ENCODE results near the gene DNAJC13.
"Not testable (repeated sequence)": the region's sequence is repeated elsewhere in the genome, so short reads cannot be mapped to it uniquely, and the experiment has no call there.

Gene DNAJC13

GRCh38 chr3:132416807-132417694 lies at the start of gene DNAJC13:
Gene DNAJC13, plus strand, starts transcription at chr3:132417502. Its CDS starts 17,049 bp downstream, at chr3:132434551.
- Mint-ChIP-seq H3K36me3 (peaks cover 14% of the 10 kb centered on the region), H3K9me3 (no peaks in the 10 kb centered on the region), H3K27ac (peak within 1 kb of the TSS; percentile 93), H3K4me3 (peak within 1 kb of the TSS; percentile 94), H3K4me1 (peaks cover 25% of the 10 kb centered on the region)
- DNase-seq (ENCODE audit: low spot score in 2 of 2) (peak; percentile 80 to 97), ATAC-seq (peak; percentile 96)

GRCh38 chr3:132368515-132368914 lies 48.8 kb upstream of the DNAJC13 start:
- no peaks in the 10 kb centered on the region for H3K36me3 Mint-ChIP-seq
- ATAC-seq (peak; percentile 49), DNase-seq (ENCODE audit: low spot score in 2 of 2) (no peak)
- H3K27ac Mint-ChIP-seq, result no peak overlapping the region
- H3K4me3 Mint-ChIP-seq, result no peak overlapping the region
- no peaks in the 10 kb centered on the region for H3K9me3 Mint-ChIP-seq
- no peaks in the 10 kb centered on the region for H3K4me1 Mint-ChIP-seq

- peak; percentile 79 for ATAC-seq
These were observed 48.3 kb upstream of the DNAJC13 start for GRCh38 chr3:132368962-132369361.

GRCh38 chr3:132376945-132377354 lies 40.4 kb upstream of the DNAJC13 start:
- not testable (repeated sequence) for H3K27ac Mint-ChIP-seq; H3K9me3 Mint-ChIP-seq; DNase-seq (ENCODE audit: low spot score in 2 of 2); ATAC-seq; H3K36me3 Mint-ChIP-seq; H3K4me1 Mint-ChIP-seq
- peak overlapping the region; percentile 17 for H3K4me3 Mint-ChIP-seq

More at GRCh38 chr3:132368962-132369361, 48.3 kb upstream of the DNAJC13 start:
- no peaks in the 10 kb centered on the region for H3K4me1 Mint-ChIP-seq
- no peaks in the 10 kb centered on the region for H3K9me3 Mint-ChIP-seq
- no peak overlapping the region for H3K4me3 Mint-ChIP-seq
- H3K27ac Mint-ChIP-seq, result no peak overlapping the region
- no peaks in the 10 kb centered on the region for H3K36me3 Mint-ChIP-seq
- DNase-seq (ENCODE audit: low spot score in 2 of 2), result no peak

DNA sequence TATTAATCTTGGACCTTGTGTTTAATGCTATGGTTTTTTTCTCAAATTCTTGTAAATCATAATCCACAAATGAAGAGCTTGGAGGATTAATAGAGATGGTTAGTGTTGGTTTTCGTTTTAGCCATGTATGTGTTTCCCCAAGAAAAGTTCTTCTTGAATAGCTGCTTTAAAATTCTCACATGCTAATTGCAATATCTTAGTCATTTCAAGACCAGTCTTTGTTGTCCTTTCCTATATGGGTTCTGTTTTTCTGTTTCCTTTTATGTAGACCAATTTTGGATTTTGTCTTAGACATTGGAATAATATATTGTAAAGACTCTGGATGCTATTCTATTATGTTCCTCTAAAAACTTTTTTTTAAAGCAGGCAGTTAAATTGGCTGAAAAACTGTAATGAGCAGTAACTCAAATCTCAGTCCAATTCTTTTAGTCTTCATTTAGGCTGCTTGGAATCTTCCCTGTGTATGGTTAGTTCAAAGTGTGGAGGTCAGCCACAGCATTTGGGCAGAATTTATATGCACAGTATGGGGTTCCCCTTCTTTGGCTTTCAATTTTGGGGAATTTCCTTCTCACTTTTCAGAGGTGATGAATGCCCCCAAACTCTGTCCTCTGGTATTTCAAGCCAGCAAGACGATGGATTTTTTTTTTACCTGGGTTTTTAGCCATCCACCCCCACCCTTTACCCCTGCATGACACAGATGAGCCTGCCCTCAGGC lies 39.1 kb upstream of the DNAJC13 start:
- Mint-ChIP-seq H3K9me3 (no peaks in the 10 kb centered on the region), H3K27ac (no peak overlapping the region), H3K36me3 (no peaks in the 10 kb centered on the region), H3K4me3 (no peak overlapping the region), H3K4me1 (no peaks in the 10 kb centered on the region)
- ATAC-seq (no peak), DNase-seq (ENCODE audit: low spot score in 2 of 2) (no peak)

- DNase-seq (ENCODE audit: low spot score in 2 of 2) (no peak), ATAC-seq (no peak)
- Mint-ChIP-seq H3K36me3 (no peaks in the 10 kb centered on the region), H3K9me3 (no peaks in the 10 kb centered on the region), H3K4me1 (no peaks in the 10 kb centered on the region), H3K4me3 (no peak overlapping the region), H3K27ac (no peak overlapping the region)
These were observed 38.5 kb upstream of the DNAJC13 start for GRCh38 chr3:132378846-132379245.

DNA sequence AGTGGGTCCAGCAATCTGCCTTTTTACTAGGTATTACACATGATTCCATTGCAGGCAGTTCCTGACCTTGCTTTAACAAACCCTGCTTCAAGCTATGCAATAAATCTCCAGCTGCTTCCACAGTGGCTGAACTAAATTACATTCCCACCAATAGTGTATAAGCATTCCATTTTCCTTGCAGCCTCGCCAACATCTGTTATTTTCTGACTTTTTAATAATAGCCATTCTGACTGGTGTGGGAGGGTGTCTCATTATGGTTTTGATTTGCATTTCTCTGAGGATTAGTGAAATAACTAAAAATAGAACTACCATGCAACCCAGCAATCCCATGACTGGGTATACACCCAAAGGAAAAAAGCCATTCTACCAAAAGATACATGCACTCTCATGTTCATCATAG lies 36.4 kb upstream of the DNAJC13 start:
- H3K4me3 Mint-ChIP-seq, result no peak overlapping the region
- DNase-seq (ENCODE audit: low spot score in 2 of 2) (no peak), ATAC-seq (no peak)
- no peaks in the 10 kb centered on the region for H3K36me3 Mint-ChIP-seq
- H3K27ac Mint-ChIP-seq, result no peak overlapping the region
- H3K4me1 Mint-ChIP-seq, result no peaks in the 10 kb centered on the region
- H3K9me3 Mint-ChIP-seq, result no peaks in the 10 kb centered on the region

- Mint-ChIP-seq H3K4me3 (no peak overlapping the region), H3K4me1 (no peaks in the 10 kb centered on the region), H3K27ac (no peak overlapping the region), H3K9me3 (no peaks in the 10 kb centered on the region), H3K36me3 (no peaks in the 10 kb centered on the region)
- no peak for DNase-seq (ENCODE audit: low spot score in 2 of 2)
- ATAC-seq, result no peak
These were observed 35.9 kb upstream of the DNAJC13 start for GRCh38 chr3:132381348-132381944.

DNA sequence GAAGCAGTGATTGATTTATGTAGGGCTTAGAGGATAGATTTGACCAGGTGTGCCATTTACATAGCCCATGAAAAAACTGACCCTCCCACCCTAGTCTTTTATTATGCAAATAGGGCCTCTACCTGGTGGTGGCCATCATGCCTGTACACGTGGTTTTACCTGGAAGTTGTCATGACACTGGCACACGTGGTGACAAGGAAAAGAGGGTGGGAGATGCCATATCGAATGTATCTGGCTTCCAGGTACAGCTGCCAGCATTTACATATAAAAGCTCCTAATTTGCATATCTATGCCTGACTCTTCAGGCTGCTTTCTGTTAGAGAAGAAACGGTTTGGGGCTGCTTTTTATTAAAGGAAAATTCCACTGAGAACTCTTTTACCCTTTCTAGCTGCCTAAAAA lies 35.0 kb upstream of the DNAJC13 start:
- ATAC-seq (no peak), DNase-seq (ENCODE audit: low spot score in 2 of 2) (no peak)
- Mint-ChIP-seq H3K36me3 (no peaks in the 10 kb centered on the region), H3K9me3 (no peaks in the 10 kb centered on the region), H3K27ac (no peak overlapping the region), H3K4me3 (no peak overlapping the region), H3K4me1 (no peaks in the 10 kb centered on the region)

- Mint-ChIP-seq H3K4me3 (no peak overlapping the region), H3K9me3 (no peaks in the 10 kb centered on the region), H3K36me3 (no peaks in the 10 kb centered on the region), H3K4me1 (no peaks in the 10 kb centered on the region), H3K27ac (no peak overlapping the region)
- ATAC-seq, result no peak
- no peak for DNase-seq (ENCODE audit: low spot score in 2 of 2)
These were observed 34.6 kb upstream of the DNAJC13 start for GRCh38 chr3:132382688-132383194.

DNA sequence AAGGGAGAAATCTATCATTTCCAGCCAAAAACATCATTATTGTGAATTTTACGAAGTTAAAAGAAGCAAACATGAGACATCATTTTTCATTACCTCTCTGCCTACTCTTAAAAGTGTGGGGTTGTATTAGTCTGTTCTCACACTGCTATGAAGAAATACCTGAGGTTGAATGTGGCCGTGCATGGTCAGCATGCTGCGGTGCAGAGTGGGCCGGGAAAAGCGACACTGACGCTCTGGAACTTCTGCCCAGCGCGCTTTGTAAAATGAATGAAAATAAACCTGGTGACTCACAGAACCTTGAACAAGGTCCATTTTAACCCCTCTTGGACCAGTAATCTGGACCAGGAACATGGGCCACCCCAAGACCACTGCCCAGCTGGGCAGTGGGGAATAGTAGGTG lies 31.0 kb upstream of the DNAJC13 start:
- no peaks in the 10 kb centered on the region for H3K36me3 Mint-ChIP-seq
- H3K4me1 Mint-ChIP-seq, result no peaks in the 10 kb centered on the region
- no peak overlapping the region for H3K27ac Mint-ChIP-seq
- H3K9me3 Mint-ChIP-seq, result no peaks in the 10 kb centered on the region
- no peak overlapping the region for H3K4me3 Mint-ChIP-seq
- DNase-seq (ENCODE audit: low spot score in 2 of 2) (no peak), ATAC-seq (no peak)

GRCh38 chr3:132392675-132393074 lies 24.6 kb upstream of the DNAJC13 start:
- H3K4me1 Mint-ChIP-seq; H3K27ac Mint-ChIP-seq; DNase-seq (ENCODE audit: low spot score in 2 of 2); H3K4me3 Mint-ChIP-seq; H3K36me3 Mint-ChIP-seq; H3K9me3 Mint-ChIP-seq: not testable (repeated sequence)
- ATAC-seq, result peak; percentile 66

DNA sequence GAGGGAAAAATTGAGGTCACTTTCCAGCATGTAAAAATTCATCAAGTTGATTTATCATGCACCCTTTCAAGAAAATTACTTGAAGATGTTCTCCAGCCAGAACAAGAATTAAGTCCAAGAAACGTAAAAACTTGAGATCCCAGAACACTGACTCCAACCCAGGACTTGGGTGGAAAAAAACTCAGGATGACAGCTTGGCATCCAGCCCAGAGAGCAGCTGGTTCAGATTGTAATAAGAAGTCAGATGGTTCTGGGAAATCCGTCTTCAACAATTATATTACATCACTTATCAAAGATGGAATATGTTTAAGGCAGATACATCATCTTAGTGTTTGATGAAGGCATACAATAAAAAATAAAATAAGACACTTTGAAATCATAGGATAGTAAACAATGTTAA lies 23.0 kb upstream of the DNAJC13 start:
- no peaks in the 10 kb centered on the region for H3K9me3 Mint-ChIP-seq
- no peaks in the 10 kb centered on the region for H3K36me3 Mint-ChIP-seq
- H3K27ac Mint-ChIP-seq, result no peak overlapping the region
- H3K4me3 Mint-ChIP-seq, result no peak overlapping the region
- ATAC-seq (no peak), DNase-seq (ENCODE audit: low spot score in 2 of 2) (no peak)
- H3K4me1 Mint-ChIP-seq, result no peaks in the 10 kb centered on the region

GRCh38 chr3:132395126-132395525 lies 22.2 kb upstream of the DNAJC13 start:
- DNase-seq (ENCODE audit: low spot score in 2 of 2) (no peak), ATAC-seq (no peak)
- Mint-ChIP-seq H3K9me3 (no peaks in the 10 kb centered on the region), H3K36me3 (no peaks in the 10 kb centered on the region), H3K4me1 (no peaks in the 10 kb centered on the region), H3K4me3 (no peak overlapping the region), H3K27ac (no peak overlapping the region)

DNA sequence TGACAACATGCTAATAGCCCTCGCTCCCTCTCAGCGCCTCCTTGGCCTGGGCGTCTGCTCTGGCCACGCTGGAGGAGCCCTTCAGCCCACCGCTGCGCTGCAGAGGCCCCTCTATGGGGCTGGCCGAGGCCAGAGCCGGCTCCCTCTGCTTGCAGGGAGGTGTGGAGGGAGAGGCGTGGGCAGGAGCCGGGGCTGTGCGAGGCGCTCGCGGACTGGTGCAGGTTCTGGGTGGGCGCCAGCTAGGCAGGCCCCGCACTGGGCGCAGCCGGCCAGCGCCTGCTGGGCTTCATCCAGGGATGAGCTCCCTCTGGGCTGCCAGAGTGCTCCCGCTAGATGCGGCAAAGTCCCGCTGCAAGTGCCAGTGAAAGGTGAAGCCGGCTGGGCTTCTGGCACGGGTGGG lies 21.0 kb upstream of the DNAJC13 start:
- no peak overlapping the region for H3K27ac Mint-ChIP-seq
- ATAC-seq, result no peak
- no peaks in the 10 kb centered on the region for H3K4me1 Mint-ChIP-seq
- H3K9me3 Mint-ChIP-seq, result no peaks in the 10 kb centered on the region
- no peak overlapping the region for H3K4me3 Mint-ChIP-seq
- H3K36me3 Mint-ChIP-seq, result no peaks in the 10 kb centered on the region
- DNase-seq (ENCODE audit: low spot score in 2 of 2), result no peak
